ENCODE measurements around the gene KRTAP16-1. TPM values are rescaled to one million over a fixed set of nuclear protein-coding genes. Genes with fewer than 3 reads are reported as not detected.
A peak's percentile ranks its signal among the peaks of the same experiment; 100 is the strongest.

KRTAP16-1 gene
- total and polyA plus RNA-seq, 12 donors, result not detected

DNA sequence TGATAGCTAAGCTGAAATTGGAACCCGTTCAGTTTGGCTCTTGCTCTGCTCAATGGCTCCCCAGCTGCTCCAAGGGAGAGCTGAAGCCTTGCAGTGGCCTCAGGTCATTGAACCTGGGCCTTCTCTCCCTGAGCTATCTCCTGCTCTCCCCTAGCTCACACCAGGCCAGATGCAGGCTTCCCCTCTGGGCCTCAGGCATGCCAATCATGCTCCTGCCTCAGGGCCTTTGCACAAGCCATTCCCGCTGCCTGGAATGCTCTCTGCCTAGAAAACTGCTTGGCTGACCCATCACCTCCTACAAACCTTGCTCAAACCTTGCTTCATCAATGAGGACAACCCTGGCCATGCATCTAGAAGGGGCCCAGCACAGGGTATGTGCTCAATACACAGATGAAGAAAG lies 23.1 kb upstream of the KRTAP16-1 start:
- ATAC-seq (no peak), DNase-seq (no peak)
- H3K4me1 ChIP-seq, result no peaks in the 10 kb centered on the region
- H3K27ac ChIP-seq, result no peak overlapping the region
- TF ChIP-seq, protein P1, sequence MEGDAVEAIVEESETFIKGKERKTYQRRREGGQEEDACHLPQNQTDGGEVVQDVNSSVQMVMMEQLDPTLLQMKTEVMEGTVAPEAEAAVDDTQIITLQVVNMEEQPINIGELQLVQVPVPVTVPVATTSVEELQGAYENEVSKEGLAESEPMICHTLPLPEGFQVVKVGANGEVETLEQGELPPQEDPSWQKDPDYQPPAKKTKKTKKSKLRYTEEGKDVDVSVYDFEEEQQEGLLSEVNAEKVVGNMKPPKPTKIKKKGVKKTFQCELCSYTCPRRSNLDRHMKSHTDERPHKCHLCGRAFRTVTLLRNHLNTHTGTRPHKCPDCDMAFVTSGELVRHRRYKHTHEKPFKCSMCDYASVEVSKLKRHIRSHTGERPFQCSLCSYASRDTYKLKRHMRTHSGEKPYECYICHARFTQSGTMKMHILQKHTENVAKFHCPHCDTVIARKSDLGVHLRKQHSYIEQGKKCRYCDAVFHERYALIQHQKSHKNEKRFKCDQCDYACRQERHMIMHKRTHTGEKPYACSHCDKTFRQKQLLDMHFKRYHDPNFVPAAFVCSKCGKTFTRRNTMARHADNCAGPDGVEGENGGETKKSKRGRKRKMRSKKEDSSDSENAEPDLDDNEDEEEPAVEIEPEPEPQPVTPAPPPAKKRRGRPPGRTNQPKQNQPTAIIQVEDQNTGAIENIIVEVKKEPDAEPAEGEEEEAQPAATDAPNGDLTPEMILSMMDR (IDR thresholded peaks at IDR 0.05), result no peak
- H3K27me3 ChIP-seq, result peaks cover 0 to 38% (median 0%) of the 10 kb centered on the region in 7 donors
- H3K9me3 ChIP-seq, result no peaks in the 10 kb centered on the region
- H3K36me3 ChIP-seq, result no peaks in the 10 kb centered on the region
- intact Hi-C loops (cut with DNase I), result no loop called here
- WGBS, 2 donors, result 69 to 71% methylated on average over 2 of the region's 2 CpGs
- H3K4me3 ChIP-seq, result no peak overlapping the region

DNA sequence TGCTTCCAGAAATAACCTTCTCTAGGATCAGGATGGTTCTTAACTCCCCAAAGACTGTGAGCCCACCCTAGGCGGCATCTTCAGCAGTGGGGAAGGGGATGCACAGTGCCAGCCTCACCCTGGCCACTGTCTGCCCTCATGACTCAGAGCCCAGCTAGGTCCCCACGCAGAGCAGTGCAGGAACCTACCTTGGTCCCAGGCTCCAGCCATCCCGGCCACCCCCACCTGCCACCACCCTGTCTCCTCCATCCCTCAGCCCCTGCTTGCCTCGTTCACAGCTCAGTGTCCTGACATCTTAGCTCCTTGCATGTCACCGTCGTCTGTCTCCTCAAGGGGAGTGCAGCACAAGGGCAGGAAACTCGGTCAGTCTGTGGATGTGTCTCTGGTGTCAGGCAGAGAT lies 22.5 kb upstream of the KRTAP16-1 start:
- DNase-seq, result no peak
- Histone ChIP-seq H3K27me3 (peaks cover 0 to 33% (median 0%) of the 10 kb centered on the region in 7 donors), H3K4me1 (no peaks in the 10 kb centered on the region), H3K4me3 (no peak overlapping the region), H3K27ac (no peak overlapping the region), H3K36me3 (no peaks in the 10 kb centered on the region), H3K9me3 (no peaks in the 10 kb centered on the region)
- intact Hi-C loops (cut with DNase I), result no loop called here
- peak in 1 of 8 donors; percentile 9 for ATAC-seq
- 61 to 64% methylated on average over 7 of the region's 7 CpGs for WGBS, 2 donors
- TF ChIP-seq, protein P1 (IDR thresholded peaks at IDR 0.05), result no peak

DNA sequence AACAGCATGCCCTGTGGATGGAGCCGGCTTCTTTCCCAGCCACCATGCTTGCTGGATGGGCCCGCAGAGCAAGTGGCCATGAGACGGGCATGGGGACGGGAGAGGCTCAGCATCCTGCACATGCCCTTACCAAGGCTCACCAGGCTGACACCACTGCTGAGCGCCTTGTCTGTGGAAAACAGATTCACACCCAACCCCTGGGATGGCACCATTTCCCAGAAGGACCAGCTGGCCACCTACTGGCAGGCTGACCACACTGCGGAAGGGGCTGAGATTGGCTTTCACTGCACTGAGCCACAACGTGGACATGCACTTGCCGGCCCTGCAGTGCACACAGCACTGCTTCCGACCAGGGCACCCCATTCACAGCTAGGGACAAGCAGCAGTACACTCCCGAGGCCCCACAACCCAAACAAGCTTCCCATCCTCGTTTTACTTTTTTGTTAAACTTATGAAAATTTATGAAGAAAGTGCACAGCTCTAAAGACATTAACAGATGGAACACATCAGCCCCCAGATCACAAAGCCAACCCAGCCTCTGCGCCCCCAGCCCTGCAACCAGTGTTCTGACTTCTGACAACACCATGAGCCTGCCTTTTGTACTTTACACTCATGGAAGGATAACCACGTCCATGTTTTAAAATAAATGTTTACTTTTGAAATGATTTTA lies 20.3 kb upstream of the KRTAP16-1 start:
- H3K4me1 ChIP-seq, result no peaks in the 10 kb centered on the region
- H3K36me3 ChIP-seq, result no peaks in the 10 kb centered on the region
- intact Hi-C loops (cut with DNase I), result loop anchor here in 5 of 10 donors (5.0 to 10.0 kb wide), 4 partner anchors 165 to 527 kb away; no protein-coding TSS in a partner anchor
- H3K9me3 ChIP-seq, result no peaks in the 10 kb centered on the region
- TF ChIP-seq, protein P1 (IDR thresholded peaks at IDR 0.05), result peak; percentile 16 to 59 (median 53)
- no peak overlapping the region for H3K27ac ChIP-seq
- DNase-seq, result peak in 1 of 2 donors; percentile 35
- WGBS, 2 donors, result 50 to 53% methylated on average over 13 of the region's 13 CpGs
- peaks cover 0 to 24% (median 0%) of the 10 kb centered on the region in 7 donors for H3K27me3 ChIP-seq
- ATAC-seq, result peak in 2 of 8 donors; percentile 52 to 66
- no peak overlapping the region for H3K4me3 ChIP-seq

DNA sequence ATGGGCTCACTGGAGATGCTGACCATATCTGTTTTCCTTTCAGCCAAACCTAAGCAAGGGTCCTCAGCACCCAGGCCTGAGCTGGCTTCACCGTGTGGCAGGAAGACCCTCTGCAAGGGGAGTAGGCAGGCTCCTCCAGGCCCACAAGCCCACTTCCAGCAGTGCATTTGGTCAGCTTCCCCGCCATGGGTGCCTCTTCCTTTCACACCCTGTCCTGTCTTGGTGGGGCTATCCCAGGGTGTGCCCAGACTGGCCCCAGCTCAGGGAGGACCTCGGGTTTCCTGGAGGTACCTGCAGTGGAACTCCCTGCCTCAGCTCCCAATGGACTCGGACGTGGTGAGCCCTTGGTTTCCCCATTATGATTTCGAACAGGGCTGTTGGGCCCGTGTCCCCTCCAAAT lies 19.1 kb upstream of the KRTAP16-1 start:
- intact Hi-C loops (cut with DNase I), result loop anchor here in 5 of 10 donors (5.0 to 10.0 kb wide), 4 partner anchors 167 to 526 kb away; no protein-coding TSS in a partner anchor
- no peaks in the 10 kb centered on the region for H3K9me3 ChIP-seq
- TF ChIP-seq, protein P1 (IDR thresholded peaks at IDR 0.05), result no peak
- H3K27ac ChIP-seq, result no peak overlapping the region
- WGBS, 2 donors, result 83 to 88% methylated on average over 7 of the region's 7 CpGs
- no peaks in the 10 kb centered on the region for H3K4me1 ChIP-seq
- no peaks in the 10 kb centered on the region for H3K36me3 ChIP-seq
- peaks cover 0 to 17% (median 0%) of the 10 kb centered on the region in 7 donors for H3K27me3 ChIP-seq
- H3K4me3 ChIP-seq, result no peak overlapping the region
- no peak for ATAC-seq
- DNase-seq, result no peak

Data from heart right ventricle (tissue), 16 donors.